ENCODE data around the gene OR8G5.
"Not testable (repeated sequence)": the region's sequence is repeated elsewhere in the genome, so short reads cannot be mapped to it uniquely, and the experiment has no call there.

The OR8G5 gene

DNA sequence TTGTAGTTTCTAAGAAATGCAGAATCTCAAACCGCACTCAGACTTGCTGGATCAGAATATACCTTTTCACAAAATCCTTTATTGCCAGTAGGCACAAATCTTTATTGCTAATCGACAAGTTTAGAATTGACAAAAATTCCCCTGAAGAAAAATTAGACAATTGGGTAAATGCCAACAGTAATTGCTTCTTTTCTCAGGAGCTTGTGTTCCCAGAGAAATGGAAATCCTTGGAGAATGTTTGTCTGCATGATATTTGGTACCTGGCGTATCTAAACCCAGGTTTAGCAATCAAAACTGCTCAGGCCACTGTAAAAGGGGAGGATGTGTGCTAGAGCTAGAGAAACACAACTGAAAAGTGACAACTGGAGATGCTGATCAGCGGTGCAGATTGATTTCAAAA lies at the start of gene OR8G5:
TSS of gene OR8G5 (plus strand) at position 301 of the 400 bp plus-strand sequence. CDS start 8,556 bp downstream, outside the sequence.
- Histone ChIP-seq H3K27me3 (ENCODE audit: control insufficient read depth in 1 of 2, insufficient read depth in 2 of 2, low read length in 2 of 2) (no peaks in the 10 kb centered on the region), H3K27ac (ENCODE audit: low read length) (no peak within 1 kb of the TSS), H3K36me3 (ENCODE audit: control insufficient read depth in 2 of 2, insufficient read depth in 2 of 2, low read length in 2 of 2) (no peaks in the 10 kb centered on the region), H3K4me1 (ENCODE audit: control insufficient read depth, insufficient read depth, low read length) (no peaks in the 10 kb centered on the region), H3K9me3 (ENCODE audit: control insufficient read depth in 2 of 2, low read length in 2 of 2) (no peaks in the 10 kb centered on the region), H3K9ac (ENCODE audit: low read length in 2 of 2) (no peak within 1 kb of the TSS), H3K4me3 (ENCODE audit: low read length in 2 of 2) (no peak within 1 kb of the TSS)

- H3K36me3 ChIP-seq (ENCODE audit: control insufficient read depth in 2 of 2, insufficient read depth in 2 of 2, low read length in 2 of 2): no peaks in the 10 kb centered on the region
- H3K9ac ChIP-seq (ENCODE audit: low read length in 2 of 2): no peak overlapping the region
- H3K4me3 ChIP-seq (ENCODE audit: low read length in 2 of 2): no peak overlapping the region
- no peaks in the 10 kb centered on the region for H3K4me1 ChIP-seq (ENCODE audit: control insufficient read depth, insufficient read depth, low read length)
- no peak overlapping the region for H3K27ac ChIP-seq (ENCODE audit: low read length)
- H3K9me3 ChIP-seq (ENCODE audit: control insufficient read depth in 2 of 2, low read length in 2 of 2): no peaks in the 10 kb centered on the region
- peaks cover 0 to 2% of the 10 kb centered on the region in 2 donors for H3K27me3 ChIP-seq (ENCODE audit: control insufficient read depth in 1 of 2, insufficient read depth in 2 of 2, low read length in 2 of 2)
These were observed 48.9 kb upstream of the OR8G5 start for GRCh38 chr11:124207102-124207792.

DNA sequence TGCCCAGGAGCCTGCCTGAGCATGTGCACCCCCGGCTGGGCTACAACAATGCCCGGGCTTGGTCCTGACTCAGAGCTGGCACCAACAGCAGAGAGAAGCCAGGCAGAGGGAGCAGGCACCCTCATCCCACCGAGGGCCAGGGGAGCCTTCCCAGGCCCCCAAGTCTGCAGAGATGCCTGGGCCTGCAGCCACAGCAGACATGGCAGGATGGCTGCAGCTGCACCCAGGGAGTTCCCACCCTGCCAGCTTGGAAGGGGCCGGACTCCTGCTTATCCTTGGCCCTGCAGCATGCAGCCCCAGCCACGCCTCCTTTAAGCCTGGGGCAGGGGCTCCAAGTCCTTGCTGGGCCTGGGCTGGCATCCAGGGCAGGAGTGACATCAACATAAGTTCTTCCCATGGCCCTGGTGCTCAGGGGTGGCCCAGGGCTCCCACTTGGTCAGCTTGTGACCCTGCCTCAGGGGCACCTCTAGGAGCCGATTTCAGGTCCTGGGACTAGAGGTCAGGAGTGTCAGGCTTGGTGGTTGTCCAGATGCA lies 46.3 kb upstream of the OR8G5 start:
- no peaks in the 10 kb centered on the region for H3K9me3 ChIP-seq (ENCODE audit: control insufficient read depth in 2 of 2, low read length in 2 of 2)
- H3K27ac ChIP-seq (ENCODE audit: low read length): no peak overlapping the region
- peaks cover 0 to 2% of the 10 kb centered on the region in 2 donors for H3K27me3 ChIP-seq (ENCODE audit: control insufficient read depth in 1 of 2, insufficient read depth in 2 of 2, low read length in 2 of 2)
- H3K9ac ChIP-seq (ENCODE audit: low read length in 2 of 2): no peak overlapping the region
- no peaks in the 10 kb centered on the region for H3K36me3 ChIP-seq (ENCODE audit: control insufficient read depth in 2 of 2, insufficient read depth in 2 of 2, low read length in 2 of 2)
- H3K4me1 ChIP-seq (ENCODE audit: control insufficient read depth, insufficient read depth, low read length): no peaks in the 10 kb centered on the region
- H3K4me3 ChIP-seq (ENCODE audit: low read length in 2 of 2): no peak overlapping the region

GRCh38 chr11:124210421-124210820 lies 45.8 kb upstream of the OR8G5 start:
- Histone ChIP-seq H3K9me3 (ENCODE audit: control insufficient read depth in 2 of 2, low read length in 2 of 2) (no peaks in the 10 kb centered on the region), H3K36me3 (ENCODE audit: control insufficient read depth in 2 of 2, insufficient read depth in 2 of 2, low read length in 2 of 2) (no peaks in the 10 kb centered on the region), H3K27ac (ENCODE audit: low read length) (no peak overlapping the region), H3K9ac (ENCODE audit: low read length in 2 of 2) (no peak overlapping the region), H3K27me3 (ENCODE audit: control insufficient read depth in 1 of 2, insufficient read depth in 2 of 2, low read length in 2 of 2) (peaks cover 0 to 2% of the 10 kb centered on the region in 2 donors), H3K4me1 (ENCODE audit: control insufficient read depth, insufficient read depth, low read length) (no peaks in the 10 kb centered on the region), H3K4me3 (ENCODE audit: low read length in 2 of 2) (no peak overlapping the region)

DNA sequence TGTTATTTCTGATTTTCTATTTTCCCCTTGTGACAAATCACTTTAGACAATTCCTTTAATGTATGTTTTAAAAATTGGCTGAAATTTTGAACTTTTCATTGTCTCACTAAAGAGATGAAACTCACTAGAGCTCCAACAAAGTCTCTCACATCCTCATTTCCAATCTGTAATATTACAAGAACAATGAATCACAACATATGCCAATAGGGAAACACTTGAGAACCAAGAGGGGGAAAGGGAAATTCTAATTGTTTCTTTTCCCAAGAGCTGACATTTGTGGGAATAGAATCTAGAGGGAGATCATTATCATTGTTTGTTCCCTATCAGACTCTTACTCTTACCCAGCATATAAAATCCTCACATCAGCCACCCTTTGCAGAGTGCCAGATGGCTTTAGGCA lies 44.9 kb upstream of the OR8G5 start:
- H3K9me3 ChIP-seq (ENCODE audit: control insufficient read depth in 2 of 2, low read length in 2 of 2): no peaks in the 10 kb centered on the region
- H3K4me3 ChIP-seq (ENCODE audit: low read length in 2 of 2): no peak overlapping the region
- no peak overlapping the region for H3K27ac ChIP-seq (ENCODE audit: low read length)
- no peaks in the 10 kb centered on the region for H3K36me3 ChIP-seq (ENCODE audit: control insufficient read depth in 2 of 2, insufficient read depth in 2 of 2, low read length in 2 of 2)
- H3K27me3 ChIP-seq (ENCODE audit: control insufficient read depth in 1 of 2, insufficient read depth in 2 of 2, low read length in 2 of 2): no peaks in the 10 kb centered on the region
- no peak overlapping the region for H3K9ac ChIP-seq (ENCODE audit: low read length in 2 of 2)
- H3K4me1 ChIP-seq (ENCODE audit: control insufficient read depth, insufficient read depth, low read length): no peaks in the 10 kb centered on the region

GRCh38 chr11:124214027-124214426 lies 42.1 kb upstream of the OR8G5 start:
- H3K9me3 ChIP-seq (ENCODE audit: control insufficient read depth in 2 of 2, low read length in 2 of 2): no peaks in the 10 kb centered on the region
- H3K36me3 ChIP-seq (ENCODE audit: control insufficient read depth in 2 of 2, insufficient read depth in 2 of 2, low read length in 2 of 2): no peaks in the 10 kb centered on the region
- H3K27ac ChIP-seq (ENCODE audit: low read length): no peak overlapping the region
- no peaks in the 10 kb centered on the region for H3K27me3 ChIP-seq (ENCODE audit: control insufficient read depth in 1 of 2, insufficient read depth in 2 of 2, low read length in 2 of 2)
- no peak overlapping the region for H3K4me3 ChIP-seq (ENCODE audit: low read length in 2 of 2)
- no peaks in the 10 kb centered on the region for H3K4me1 ChIP-seq (ENCODE audit: control insufficient read depth, insufficient read depth, low read length)
- no peak overlapping the region for H3K9ac ChIP-seq (ENCODE audit: low read length in 2 of 2)

- no peak overlapping the region for H3K4me3 ChIP-seq (ENCODE audit: low read length in 2 of 2)
- no peaks in the 10 kb centered on the region for H3K9me3 ChIP-seq (ENCODE audit: control insufficient read depth in 2 of 2, low read length in 2 of 2)
- no peak overlapping the region for H3K27ac ChIP-seq (ENCODE audit: low read length)
- no peaks in the 10 kb centered on the region for H3K4me1 ChIP-seq (ENCODE audit: control insufficient read depth, insufficient read depth, low read length)
- no peaks in the 10 kb centered on the region for H3K27me3 ChIP-seq (ENCODE audit: control insufficient read depth in 1 of 2, insufficient read depth in 2 of 2, low read length in 2 of 2)
- H3K36me3 ChIP-seq (ENCODE audit: control insufficient read depth in 2 of 2, insufficient read depth in 2 of 2, low read length in 2 of 2): no peaks in the 10 kb centered on the region
- no peak overlapping the region for H3K9ac ChIP-seq (ENCODE audit: low read length in 2 of 2)
These were observed 37.0 kb upstream of the OR8G5 start for GRCh38 chr11:124219126-124219525.

DNA sequence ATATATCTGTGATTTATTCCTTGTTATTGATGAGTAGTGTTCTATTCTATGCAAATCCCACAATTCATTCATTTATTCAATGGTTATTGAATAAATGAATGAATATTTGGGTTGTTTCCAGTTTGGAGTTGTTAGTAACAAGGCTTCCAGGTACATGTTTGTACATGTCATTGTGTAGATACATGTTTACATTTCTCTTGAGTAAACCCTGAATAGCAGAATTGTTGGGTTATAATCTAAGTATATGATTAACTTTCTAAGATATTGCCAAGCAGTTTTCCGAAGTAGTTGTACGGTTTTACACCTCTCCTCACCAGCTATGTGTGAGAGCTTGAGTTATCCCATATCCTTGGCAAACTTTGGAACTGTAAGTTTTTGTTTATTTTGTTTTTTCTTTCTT lies 33.8 kb upstream of the OR8G5 start:
- H3K36me3 ChIP-seq (ENCODE audit: control insufficient read depth in 2 of 2, insufficient read depth in 2 of 2, low read length in 2 of 2): no peaks in the 10 kb centered on the region
- no peak overlapping the region for H3K27ac ChIP-seq (ENCODE audit: low read length)
- H3K4me3 ChIP-seq (ENCODE audit: low read length in 2 of 2): no peak overlapping the region
- H3K9me3 ChIP-seq (ENCODE audit: control insufficient read depth in 2 of 2, low read length in 2 of 2): no peaks in the 10 kb centered on the region
- no peak overlapping the region for H3K9ac ChIP-seq (ENCODE audit: low read length in 2 of 2)
- no peaks in the 10 kb centered on the region for H3K4me1 ChIP-seq (ENCODE audit: control insufficient read depth, insufficient read depth, low read length)
- no peaks in the 10 kb centered on the region for H3K27me3 ChIP-seq (ENCODE audit: control insufficient read depth in 1 of 2, insufficient read depth in 2 of 2, low read length in 2 of 2)

- H3K9ac ChIP-seq (ENCODE audit: low read length in 2 of 2); H3K4me1 ChIP-seq (ENCODE audit: control insufficient read depth, insufficient read depth, low read length); H3K9me3 ChIP-seq (ENCODE audit: control insufficient read depth in 2 of 2, low read length in 2 of 2); H3K27me3 ChIP-seq (ENCODE audit: control insufficient read depth in 1 of 2, insufficient read depth in 2 of 2, low read length in 2 of 2); H3K36me3 ChIP-seq (ENCODE audit: control insufficient read depth in 2 of 2, insufficient read depth in 2 of 2, low read length in 2 of 2); H3K4me3 ChIP-seq (ENCODE audit: low read length in 2 of 2); H3K27ac ChIP-seq (ENCODE audit: low read length): not testable (repeated sequence)
These were observed 31.4 kb upstream of the OR8G5 start for GRCh38 chr11:124224618-124225423.

- Histone ChIP-seq H3K27me3 (ENCODE audit: control insufficient read depth in 1 of 2, insufficient read depth in 2 of 2, low read length in 2 of 2) (no peaks in the 10 kb centered on the region), H3K4me1 (ENCODE audit: control insufficient read depth, insufficient read depth, low read length) (no peaks in the 10 kb centered on the region), H3K9me3 (ENCODE audit: control insufficient read depth in 2 of 2, low read length in 2 of 2) (no peaks in the 10 kb centered on the region), H3K36me3 (ENCODE audit: control insufficient read depth in 2 of 2, insufficient read depth in 2 of 2, low read length in 2 of 2) (no peaks in the 10 kb centered on the region), H3K27ac (ENCODE audit: low read length) (no peak overlapping the region), H3K4me3 (ENCODE audit: low read length in 2 of 2) (no peak overlapping the region), H3K9ac (ENCODE audit: low read length in 2 of 2) (no peak overlapping the region)
These were observed 30.7 kb upstream of the OR8G5 start for GRCh38 chr11:124225471-124225870.

- Histone ChIP-seq H3K27ac (ENCODE audit: low read length) (no peak overlapping the region), H3K27me3 (ENCODE audit: control insufficient read depth in 1 of 2, insufficient read depth in 2 of 2, low read length in 2 of 2) (no peaks in the 10 kb centered on the region), H3K4me3 (ENCODE audit: low read length in 2 of 2) (no peak overlapping the region), H3K9me3 (ENCODE audit: control insufficient read depth in 2 of 2, low read length in 2 of 2) (no peaks in the 10 kb centered on the region), H3K36me3 (ENCODE audit: control insufficient read depth in 2 of 2, insufficient read depth in 2 of 2, low read length in 2 of 2) (no peaks in the 10 kb centered on the region), H3K4me1 (ENCODE audit: control insufficient read depth, insufficient read depth, low read length) (no peaks in the 10 kb centered on the region), H3K9ac (ENCODE audit: low read length in 2 of 2) (no peak overlapping the region)
These were observed 22.8 kb upstream of the OR8G5 start for GRCh38 chr11:124233376-124233775.
